SU-DHL-6 (cell line): Measurements from ENCODE around the gene TRAIP.

Experiments used
- CTCF ChIP-seq: fragments of 200-600 bp; sonication (generic); IDR thresholded peaks from one replicate; pipeline ENCODE4 v1.5.1; 2017; ENCODE audit warnings: antibody characterized with exemption, mild to moderate bottlenecking, low read length, moderate library complexity; ENCODE audit not compliant: insufficient read depth, poor library complexity, severe bottlenecking
- EZH2phosphoT487 ChIP-seq: fragments of 200-600 bp; sonication (generic), shearing (Covaris generic); conservative IDR thresholded peaks from 2 replicates; pipeline ENCODE4 v1.6.1; 2018; ENCODE audit warnings: mild to moderate bottlenecking, antibody characterized with exemption, low read length, moderate library complexity, mixed read lengths

- no peak for TF ChIP-seq CTCF
- no peak for TF ChIP-seq EZH2phosphoT487
Measured at GRCh38 chr3:49883998-49884397, 27.6 kb upstream of the TRAIP start.
